A673 (cell line): ENCODE data around the gene TRIM41.

Source experiments
- EZH2 ChIP-seq: fragments of 200-600 bp; sonication (generic); IDR thresholded peaks from 2 replicates; pipeline ENCODE4 v1.6.1; 2017; ENCODE audit warnings: borderline replicate concordance, low read depth, mild to moderate bottlenecking, mixed read lengths, antibody characterized with exemption, low read length; ENCODE audit not compliant: poor library complexity, severe bottlenecking
- TF ChIP-seq, protein P1 (sequence below): fragments of 300-800, 200-600 bp; sonication (generic); conservative IDR thresholded peaks from 2 replicates; pipeline ENCODE4 v1.5.1; 2017; ENCODE audit warnings: low read depth, mild to moderate bottlenecking, antibody characterized with exemption, low read length, moderate library complexity, mixed read lengths

DNA sequence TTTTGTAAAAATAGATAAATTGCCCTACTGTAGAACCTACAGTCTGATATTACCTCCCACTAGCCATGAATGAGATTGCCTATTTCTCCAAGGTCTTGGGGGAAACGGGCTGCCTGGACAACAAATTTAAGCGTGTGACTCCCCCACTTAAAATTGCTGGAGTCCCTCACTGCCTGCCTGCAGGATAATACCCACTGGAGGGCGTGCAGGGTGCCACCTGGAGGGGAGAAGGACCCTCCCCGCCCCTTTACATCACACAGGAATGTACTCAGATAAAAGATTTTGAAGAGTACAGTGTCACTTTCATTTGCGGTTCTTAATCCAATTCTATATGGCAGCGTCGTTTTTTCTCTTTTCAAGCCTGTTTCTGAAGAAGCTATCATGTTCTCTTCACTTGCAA lies 11.9 kb upstream of the TRIM41 start:
- TF ChIP-seq, protein P1, sequence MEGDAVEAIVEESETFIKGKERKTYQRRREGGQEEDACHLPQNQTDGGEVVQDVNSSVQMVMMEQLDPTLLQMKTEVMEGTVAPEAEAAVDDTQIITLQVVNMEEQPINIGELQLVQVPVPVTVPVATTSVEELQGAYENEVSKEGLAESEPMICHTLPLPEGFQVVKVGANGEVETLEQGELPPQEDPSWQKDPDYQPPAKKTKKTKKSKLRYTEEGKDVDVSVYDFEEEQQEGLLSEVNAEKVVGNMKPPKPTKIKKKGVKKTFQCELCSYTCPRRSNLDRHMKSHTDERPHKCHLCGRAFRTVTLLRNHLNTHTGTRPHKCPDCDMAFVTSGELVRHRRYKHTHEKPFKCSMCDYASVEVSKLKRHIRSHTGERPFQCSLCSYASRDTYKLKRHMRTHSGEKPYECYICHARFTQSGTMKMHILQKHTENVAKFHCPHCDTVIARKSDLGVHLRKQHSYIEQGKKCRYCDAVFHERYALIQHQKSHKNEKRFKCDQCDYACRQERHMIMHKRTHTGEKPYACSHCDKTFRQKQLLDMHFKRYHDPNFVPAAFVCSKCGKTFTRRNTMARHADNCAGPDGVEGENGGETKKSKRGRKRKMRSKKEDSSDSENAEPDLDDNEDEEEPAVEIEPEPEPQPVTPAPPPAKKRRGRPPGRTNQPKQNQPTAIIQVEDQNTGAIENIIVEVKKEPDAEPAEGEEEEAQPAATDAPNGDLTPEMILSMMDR = 0 out of 2 replicates have a peak, but pooled peaks have one; percentile 13
- TF ChIP-seq EZH2 = no peak
